Gastroesophageal sphincter (tissue), 3 donors: ENCODE data around the gene HTRA3.

Source experiments
- CTCF ChIP-seq, 4 experiments: fragments of 200-600 bp in 2 of 4; fragments of 450-650 bp in 2 of 4; sonication (generic) in 1 of 4; IDR thresholded peaks; one replicate each; pipeline ENCODE4 v1.5.1; 2017 to 2019; ENCODE audit warnings: antibody characterized with exemption in 4 of 4, mild to moderate bottlenecking in 2 of 4, moderate library complexity in 2 of 4
- EP300 ChIP-seq: sonication (generic); formaldehyde crosslinking; IDR thresholded peaks from one replicate; pipeline ENCODE4 v1.6.1; 2017; ENCODE audit warnings: antibody characterized with exemption, mild to moderate bottlenecking
- POLR2A ChIP-seq, 2 donors: fragments of 450-650 bp; IDR thresholded peaks; one replicate each; pipeline ENCODE4 v1.6.1; 2017; ENCODE audit warnings: antibody characterized with exemption in 2 of 2, mild to moderate bottlenecking in 2 of 2, moderate library complexity in 1 of 2
- POLR2AphosphoS5 ChIP-seq: sonication (generic); formaldehyde crosslinking; IDR thresholded peaks from one replicate; pipeline ENCODE4 v1.6.1; 2017; ENCODE audit warnings: antibody characterized with exemption

GRCh38 chr4:8245884-8246833 lies 23.4 kb upstream of the HTRA3 start:
- TF ChIP-seq POLR2AphosphoS5 = no peak
- no peak for TF ChIP-seq CTCF (IDR thresholded peaks at IDR 0.05)
- TF ChIP-seq EP300 = no peak
- no peak for TF ChIP-seq POLR2A (IDR thresholded peaks at IDR 0.05)
